BE2C (cell line): ENCODE results near the gene YIPF3.

Source experiments
- DNase-seq: peaks from one replicate; pipeline ENCODE4 v3.0.0-alpha.2; 2020
- H3K27me3 ChIP-seq: fragments of 250-450 bp; sonication (Bioruptor Pico); 2 replicates; pipeline ENCODE4 v1.5.1; 2020; ENCODE audit warnings: mild to moderate bottlenecking
- H3K36me3 ChIP-seq: fragments of 250-450 bp; sonication (Bioruptor Pico); 2 replicates; pipeline ENCODE4 v1.5.1; 2020; ENCODE audit warnings: mild to moderate bottlenecking
- H3K4me1 ChIP-seq: fragments of 250-450 bp; sonication (Bioruptor Pico); 2 replicates; pipeline ENCODE4 v1.5.1; 2020
- H3K4me3 ChIP-seq: 2 replicates; pipeline ENCODE4 v1.5.1; 2011; ENCODE audit warnings: low read depth, low read length
- H3K9me3 ChIP-seq: fragments of 250-450 bp; sonication (Bioruptor Pico); 2 replicates; pipeline ENCODE4 v1.5.1; 2020
- TF ChIP-seq, protein P1 (sequence below): IDR thresholded peaks from 2 replicates; pipeline ENCODE4 v1.5.1; 2012; ENCODE audit warnings: mild to moderate bottlenecking, low read depth, low read length

The YIPF3 gene

DNA sequence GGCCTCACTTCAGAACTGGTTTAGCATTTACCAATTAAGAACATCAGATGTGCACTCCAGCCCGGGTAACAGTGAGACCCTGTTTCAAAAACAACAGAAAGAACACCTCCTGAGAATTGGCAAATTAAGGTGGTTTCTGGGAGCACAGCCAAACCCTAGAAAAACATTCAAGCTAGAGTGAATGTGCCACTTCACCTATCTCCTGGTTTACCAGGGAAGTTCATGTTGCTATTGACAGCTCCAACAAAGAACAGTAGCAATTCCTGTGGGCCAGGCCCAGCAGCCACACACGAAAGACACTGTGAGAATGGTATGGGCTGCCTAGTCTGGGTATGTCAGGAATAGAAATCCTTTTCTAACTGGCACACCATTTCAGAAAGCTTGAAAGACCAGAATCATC is 5.1 kb upstream of the YIPF3 start:
- no peaks in the 10 kb centered on the region for H3K27me3 ChIP-seq
- H3K4me3 ChIP-seq = no peak overlapping the region
- TF ChIP-seq, protein P1, sequence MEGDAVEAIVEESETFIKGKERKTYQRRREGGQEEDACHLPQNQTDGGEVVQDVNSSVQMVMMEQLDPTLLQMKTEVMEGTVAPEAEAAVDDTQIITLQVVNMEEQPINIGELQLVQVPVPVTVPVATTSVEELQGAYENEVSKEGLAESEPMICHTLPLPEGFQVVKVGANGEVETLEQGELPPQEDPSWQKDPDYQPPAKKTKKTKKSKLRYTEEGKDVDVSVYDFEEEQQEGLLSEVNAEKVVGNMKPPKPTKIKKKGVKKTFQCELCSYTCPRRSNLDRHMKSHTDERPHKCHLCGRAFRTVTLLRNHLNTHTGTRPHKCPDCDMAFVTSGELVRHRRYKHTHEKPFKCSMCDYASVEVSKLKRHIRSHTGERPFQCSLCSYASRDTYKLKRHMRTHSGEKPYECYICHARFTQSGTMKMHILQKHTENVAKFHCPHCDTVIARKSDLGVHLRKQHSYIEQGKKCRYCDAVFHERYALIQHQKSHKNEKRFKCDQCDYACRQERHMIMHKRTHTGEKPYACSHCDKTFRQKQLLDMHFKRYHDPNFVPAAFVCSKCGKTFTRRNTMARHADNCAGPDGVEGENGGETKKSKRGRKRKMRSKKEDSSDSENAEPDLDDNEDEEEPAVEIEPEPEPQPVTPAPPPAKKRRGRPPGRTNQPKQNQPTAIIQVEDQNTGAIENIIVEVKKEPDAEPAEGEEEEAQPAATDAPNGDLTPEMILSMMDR = no peak
- no peak for DNase-seq
- H3K4me1 ChIP-seq = no peaks in the 10 kb centered on the region; the same call in 1 of the 2 replicates
- H3K36me3 ChIP-seq = peaks cover 86% of the 10 kb centered on the region
- no peaks in the 10 kb centered on the region for H3K9me3 ChIP-seq

DNA sequence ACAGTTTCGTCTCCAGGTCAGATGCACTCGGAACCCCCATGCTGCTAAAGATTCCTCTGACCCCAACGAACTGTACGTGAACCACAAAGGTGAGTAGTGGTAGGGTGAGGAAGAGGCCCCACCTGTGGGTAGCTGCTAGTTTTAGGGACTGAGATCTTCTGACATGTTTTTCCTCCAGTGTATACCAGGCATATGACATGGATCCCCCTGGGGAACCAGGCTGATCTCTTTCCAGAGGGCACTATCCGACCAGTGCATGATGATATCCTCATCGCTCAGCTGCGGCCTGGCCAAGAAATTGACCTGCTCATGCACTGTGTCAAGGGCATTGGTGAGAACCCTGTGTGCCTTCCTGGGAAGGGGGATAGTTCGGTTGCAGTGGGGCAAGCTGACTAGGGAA is 3.4 kb upstream of the YIPF3 start:
- TF ChIP-seq, protein P1 = no peak
- H3K27me3 ChIP-seq = no peaks in the 10 kb centered on the region
- no peak for DNase-seq
- H3K4me3 ChIP-seq = no peak overlapping the region
- H3K36me3 ChIP-seq = peaks cover 75% of the 10 kb centered on the region
- H3K9me3 ChIP-seq = no peaks in the 10 kb centered on the region
- H3K4me1 ChIP-seq = no peaks in the 10 kb centered on the region; the same call in 1 of the 2 replicates

DNA sequence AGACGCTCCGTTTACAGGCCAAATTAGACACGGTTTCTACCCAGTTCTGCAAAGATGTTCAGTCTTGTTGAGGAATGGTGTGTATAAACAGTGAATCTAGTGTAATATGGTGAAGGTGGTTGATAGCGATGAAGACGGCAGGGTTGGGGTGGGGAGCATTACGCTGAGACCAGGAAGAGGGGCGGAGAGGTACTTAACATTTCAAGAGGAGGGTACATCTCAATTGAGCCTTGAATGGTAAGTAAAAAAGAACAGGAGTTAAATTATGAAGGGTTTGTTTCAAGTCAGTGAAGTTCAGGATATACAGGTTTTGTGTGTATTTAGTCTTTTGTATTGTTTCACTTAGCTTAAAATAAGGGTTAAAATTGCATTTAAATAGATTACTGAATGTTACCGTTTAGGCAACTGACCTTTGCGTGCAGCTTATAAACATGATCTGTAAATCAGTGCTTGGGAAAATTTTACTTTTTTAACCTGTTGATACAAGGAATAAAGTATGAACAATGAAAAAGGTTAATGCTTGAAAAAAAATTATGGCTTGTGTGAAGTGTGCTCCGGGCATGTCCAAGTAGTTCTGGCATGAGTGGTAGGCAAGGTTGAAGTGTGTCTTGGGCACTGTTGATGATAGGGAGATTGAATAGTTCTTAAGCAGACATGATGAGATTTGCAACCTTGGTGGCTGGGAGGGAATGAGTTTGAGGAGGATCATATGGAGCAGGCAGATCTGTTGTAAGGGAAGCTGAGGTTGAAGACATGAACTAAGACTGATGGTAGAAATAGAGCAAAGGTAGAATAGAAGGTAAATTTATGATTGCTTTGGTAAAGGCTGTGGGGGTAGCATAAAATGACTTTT is 1.0 kb upstream of the YIPF3 start:
- Histone ChIP-seq H3K36me3 (peaks cover 59% of the 10 kb centered on the region), H3K27me3 (no peaks in the 10 kb centered on the region), H3K4me1 (no peaks in the 10 kb centered on the region; the same call in 1 of the 2 replicates), H3K9me3 (no peaks in the 10 kb centered on the region), H3K4me3 (peak overlapping the region; percentile 100)
- DNase-seq = no peak
- TF ChIP-seq, protein P1 = no peak

DNA sequence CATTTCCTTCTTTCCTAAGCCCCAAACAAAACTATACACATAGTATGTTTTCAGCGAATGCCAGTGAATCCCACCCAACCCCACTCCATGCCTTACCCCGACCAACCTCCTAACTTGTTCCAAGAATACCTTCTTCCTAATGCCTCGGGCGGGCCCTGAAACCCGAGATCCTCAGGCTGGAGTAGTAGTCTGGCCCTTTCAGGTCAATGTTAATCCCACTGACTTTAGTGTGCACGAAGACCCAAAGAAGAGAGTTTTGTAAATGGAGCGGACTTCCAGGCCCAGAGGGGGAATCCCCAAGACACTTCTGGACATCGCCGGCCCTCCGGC is 394 bp downstream of the YIPF3 start:
- no peaks in the 10 kb centered on the region for H3K9me3 ChIP-seq
- DNase-seq = no peak
- H3K27me3 ChIP-seq = no peaks in the 10 kb centered on the region
- TF ChIP-seq, protein P1 = no peak
- peak overlapping the region; percentile 100 for H3K4me3 ChIP-seq
- peaks cover 45% of the 10 kb centered on the region for H3K36me3 ChIP-seq
- no peaks in the 10 kb centered on the region; the same call in 1 of the 2 replicates for H3K4me1 ChIP-seq

GRCh38 chr6:43515808-43516207 is 918 bp downstream of the YIPF3 start:
- Histone ChIP-seq H3K27me3 (no peaks in the 10 kb centered on the region), H3K36me3 (peaks cover 39% of the 10 kb centered on the region), H3K4me1 (no peaks in the 10 kb centered on the region; the same call in 1 of the 2 replicates), H3K4me3 (peak overlapping the region; percentile 100), H3K9me3 (no peaks in the 10 kb centered on the region)
- DNase-seq = no peak
- TF ChIP-seq, protein P1 = no peak

- Histone ChIP-seq H3K4me3 (no peak overlapping the region), H3K4me1 (no peaks in the 10 kb centered on the region), H3K36me3 (peaks cover 14% of the 10 kb centered on the region), H3K9me3 (no peaks in the 10 kb centered on the region), H3K27me3 (no peaks in the 10 kb centered on the region)
- TF ChIP-seq, protein P1 = no peak
- no peak for DNase-seq
Measured at GRCh38 chr6:43511824-43512415, 4.8 kb downstream of the YIPF3 start.
